ENCODE measurements around the gene AKAP6.
A peak's percentile ranks its signal among the peaks of the same experiment; 100 is the strongest.

Gene AKAP6

DNA sequence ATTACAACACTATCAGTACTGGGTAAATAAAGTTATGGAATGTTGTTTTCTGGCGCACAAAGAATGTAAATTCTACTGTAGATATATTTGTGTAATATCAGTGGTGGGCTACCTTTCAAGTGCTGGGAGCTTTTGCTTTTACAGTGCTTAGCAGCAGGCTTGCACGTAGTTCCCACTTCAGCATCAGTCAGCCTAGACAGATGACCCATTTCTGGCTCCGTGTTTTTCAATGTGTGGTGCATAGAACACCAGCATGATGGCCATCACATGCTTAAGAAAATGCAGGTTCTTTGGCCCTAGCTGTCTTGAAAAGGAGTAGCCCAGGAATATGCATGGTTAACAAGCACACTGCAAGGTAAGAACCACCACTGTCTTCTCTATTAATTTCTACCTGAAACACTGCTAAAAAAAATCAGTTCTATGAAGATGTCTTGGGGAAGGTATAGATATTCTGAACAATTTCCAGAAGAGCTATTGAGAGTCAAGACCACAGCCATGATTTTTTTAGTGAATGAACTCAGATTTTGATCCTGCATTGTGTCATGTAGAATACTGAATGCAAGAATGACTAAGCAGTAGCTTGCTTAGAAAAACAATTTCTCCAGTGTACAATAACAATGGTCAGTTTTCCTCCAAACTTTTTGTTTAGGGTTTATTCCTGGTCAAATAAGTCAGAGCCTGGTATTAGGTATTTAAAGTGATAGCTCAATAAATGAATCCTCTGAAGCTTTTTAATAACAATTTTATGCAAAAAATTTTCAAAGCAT is 195.7 kb downstream of the AKAP6 start:
- DNase-seq (ENCODE audit: low read depth in 2 of 3, low spot score in 1 of 3) = no peak

DNA sequence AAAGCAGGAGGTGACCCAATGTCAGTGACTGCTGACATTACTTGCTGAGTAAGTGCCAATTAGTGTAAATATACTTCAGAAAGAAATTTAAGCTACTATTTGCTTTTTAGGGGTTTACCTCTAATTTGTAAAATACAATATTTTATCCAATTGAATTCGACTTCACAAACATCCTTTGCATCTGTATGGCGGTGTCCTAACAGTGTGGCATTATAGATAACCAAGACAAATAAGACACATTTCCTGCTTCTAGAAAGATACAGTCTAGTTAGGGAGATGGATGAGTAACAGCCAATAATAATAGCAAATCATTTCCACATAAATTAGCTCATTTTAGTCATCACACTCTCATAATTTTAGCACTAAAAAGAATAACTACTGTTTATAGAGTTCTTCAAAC is 196.5 kb downstream of the AKAP6 start:
- no peak for DNase-seq (ENCODE audit: low read depth in 2 of 3, low spot score in 1 of 3)

DNA sequence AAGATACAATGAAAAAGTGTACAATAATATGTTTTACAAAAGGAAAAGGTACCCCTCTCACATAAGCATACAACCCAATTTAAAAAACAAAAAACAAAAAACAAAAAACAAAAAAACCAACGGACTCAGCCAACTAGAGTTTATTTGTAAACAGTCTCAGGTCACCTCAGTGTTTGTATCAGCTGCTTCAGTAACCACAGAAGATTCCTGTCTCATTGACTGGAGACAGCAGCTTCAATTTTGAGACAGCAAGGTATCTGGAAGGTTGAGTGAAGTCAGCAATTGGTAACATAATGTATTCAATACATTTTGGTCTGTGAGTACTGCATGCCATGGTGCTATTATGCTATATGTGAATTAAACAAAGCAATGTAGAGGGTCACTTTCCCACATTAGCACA is 201.7 kb downstream of the AKAP6 start:
- DNase-seq (ENCODE audit: low read depth in 2 of 3, low spot score in 1 of 3) = no peak

DNA sequence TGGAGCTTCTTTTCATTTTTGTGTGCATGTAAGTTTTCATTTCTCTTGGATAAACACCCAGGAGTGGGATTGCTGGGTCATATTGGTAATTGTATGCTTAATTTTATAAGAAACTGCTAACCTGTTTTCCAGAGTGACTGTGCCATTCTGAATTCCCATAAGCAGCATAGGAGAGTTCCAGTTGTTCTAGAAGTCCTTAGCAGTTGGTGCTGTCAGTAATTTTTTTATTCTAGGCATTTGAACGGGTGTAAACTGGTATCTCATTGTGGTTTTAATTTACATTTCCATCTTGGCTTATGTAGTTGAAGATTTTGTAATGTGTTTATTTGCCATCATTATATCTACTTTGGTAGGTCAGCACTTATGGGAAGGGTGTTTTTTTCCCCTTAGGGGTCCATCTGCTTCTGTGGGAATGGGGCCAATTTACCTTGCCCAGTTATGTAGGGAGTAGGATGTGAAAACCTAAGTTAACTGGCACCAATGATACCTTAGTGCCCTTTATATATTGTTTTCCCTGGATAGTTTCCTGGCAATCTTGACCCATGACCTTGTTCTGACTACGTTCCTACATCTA is 202.9 kb downstream of the AKAP6 start:
- no peak for DNase-seq (ENCODE audit: low read depth in 2 of 3, low spot score in 1 of 3)

DNA sequence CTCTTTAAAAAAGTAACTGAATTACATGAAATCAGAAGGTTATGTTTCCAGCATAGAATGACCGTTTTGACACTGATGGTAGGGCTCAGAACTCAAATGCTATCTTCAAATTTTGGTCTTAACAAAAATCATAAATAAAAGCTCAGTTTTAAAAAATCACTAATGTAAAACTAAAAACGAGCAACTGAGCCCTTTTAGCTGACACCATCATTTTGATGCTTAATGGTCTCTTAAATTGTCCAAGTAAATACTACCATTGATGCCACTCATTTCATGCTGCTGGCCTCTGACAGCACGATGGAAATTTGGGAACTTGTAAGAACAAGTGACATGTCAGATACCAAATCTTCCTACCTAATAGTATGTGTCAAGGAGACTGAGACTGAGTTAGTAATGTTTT is 205.0 kb downstream of the AKAP6 start:
- DNase-seq (ENCODE audit: low read depth in 2 of 3, low spot score in 1 of 3) = no peak

DNA sequence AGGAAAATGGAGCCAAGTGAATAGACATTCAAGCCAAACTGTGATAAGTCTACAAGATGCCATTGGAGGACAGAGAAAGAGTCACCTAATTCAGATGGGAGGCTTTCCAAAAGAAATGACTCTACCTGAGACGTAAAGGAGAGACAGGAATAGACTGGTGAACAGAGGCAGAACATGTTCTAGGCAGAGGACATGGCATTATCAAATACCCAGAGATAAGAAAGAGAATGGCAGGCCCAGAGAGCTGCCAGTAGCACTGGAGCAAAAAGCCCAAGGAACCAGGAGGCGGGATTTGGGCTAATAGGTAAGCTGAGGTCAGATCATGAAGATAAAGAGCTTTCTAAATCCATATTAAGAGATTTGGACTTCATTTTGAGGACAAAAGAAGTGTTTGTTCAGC is 207.1 kb downstream of the AKAP6 start:
- DNase-seq (ENCODE audit: low read depth in 2 of 3, low spot score in 1 of 3) = no peak

DNA sequence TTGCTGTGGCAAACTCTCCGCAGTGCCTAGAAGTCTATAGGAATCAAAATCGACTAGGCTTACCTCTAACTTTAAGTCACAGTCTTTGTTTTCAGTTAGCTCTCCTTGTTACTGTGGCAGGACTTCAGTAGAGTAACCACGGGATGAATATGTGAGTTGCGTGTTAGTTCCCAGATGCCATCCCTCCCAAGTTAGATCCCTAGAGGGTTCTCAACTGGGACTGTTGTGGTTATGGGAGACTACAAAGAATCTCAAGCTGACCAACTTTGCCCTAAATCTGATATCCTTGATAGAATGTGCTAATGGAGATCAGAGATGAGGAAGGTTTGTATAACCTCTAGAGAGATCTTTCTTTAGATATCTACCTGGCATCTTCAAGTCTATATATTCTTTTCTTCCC is 208.1 kb downstream of the AKAP6 start:
- DNase-seq (ENCODE audit: low read depth in 2 of 3, low spot score in 1 of 3) = no peak

DNA sequence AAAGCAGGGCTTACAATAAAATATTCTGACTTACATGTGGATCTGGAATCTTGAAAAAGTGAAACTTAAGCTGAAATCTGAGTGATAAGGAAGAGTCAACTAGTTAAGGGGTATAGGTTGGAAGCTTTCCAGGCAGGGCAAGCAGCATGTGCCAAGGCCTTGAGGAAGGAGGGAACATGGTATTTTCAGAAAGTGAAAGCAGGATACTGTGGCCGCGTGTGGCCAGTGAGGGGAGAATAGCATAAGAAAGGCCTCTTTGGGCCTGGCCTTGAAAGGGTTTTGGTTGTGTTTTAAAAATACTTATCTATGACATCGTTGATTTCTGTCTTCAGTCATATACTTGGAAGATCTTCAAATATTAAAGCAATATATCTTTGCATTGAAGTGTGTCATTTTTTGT is 213.4 kb downstream of the AKAP6 start:
- DNase-seq (ENCODE audit: low read depth in 2 of 3, low spot score in 1 of 3) = no peak

DNA sequence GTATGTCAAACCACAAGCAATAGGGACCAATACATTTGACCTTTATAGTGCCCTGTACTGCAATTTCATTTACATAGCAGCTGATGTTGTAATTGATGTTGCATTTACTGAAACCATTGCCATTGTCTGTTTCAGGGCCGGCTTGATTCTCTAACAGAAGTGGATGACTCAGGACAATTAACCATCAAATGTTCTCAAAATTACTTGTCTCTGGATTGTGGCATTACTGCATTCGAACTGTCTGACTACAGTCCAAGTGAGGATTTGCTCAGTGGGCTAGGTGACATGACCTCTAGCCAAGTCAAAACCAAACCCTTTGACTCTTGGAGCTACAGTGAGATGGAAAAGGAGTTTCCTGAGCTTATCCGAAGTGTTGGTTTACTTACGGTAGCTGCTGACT is 216.0 kb downstream of the AKAP6 start:
- DNase-seq (ENCODE audit: low read depth in 2 of 3, low spot score in 1 of 3) = no peak

DNA sequence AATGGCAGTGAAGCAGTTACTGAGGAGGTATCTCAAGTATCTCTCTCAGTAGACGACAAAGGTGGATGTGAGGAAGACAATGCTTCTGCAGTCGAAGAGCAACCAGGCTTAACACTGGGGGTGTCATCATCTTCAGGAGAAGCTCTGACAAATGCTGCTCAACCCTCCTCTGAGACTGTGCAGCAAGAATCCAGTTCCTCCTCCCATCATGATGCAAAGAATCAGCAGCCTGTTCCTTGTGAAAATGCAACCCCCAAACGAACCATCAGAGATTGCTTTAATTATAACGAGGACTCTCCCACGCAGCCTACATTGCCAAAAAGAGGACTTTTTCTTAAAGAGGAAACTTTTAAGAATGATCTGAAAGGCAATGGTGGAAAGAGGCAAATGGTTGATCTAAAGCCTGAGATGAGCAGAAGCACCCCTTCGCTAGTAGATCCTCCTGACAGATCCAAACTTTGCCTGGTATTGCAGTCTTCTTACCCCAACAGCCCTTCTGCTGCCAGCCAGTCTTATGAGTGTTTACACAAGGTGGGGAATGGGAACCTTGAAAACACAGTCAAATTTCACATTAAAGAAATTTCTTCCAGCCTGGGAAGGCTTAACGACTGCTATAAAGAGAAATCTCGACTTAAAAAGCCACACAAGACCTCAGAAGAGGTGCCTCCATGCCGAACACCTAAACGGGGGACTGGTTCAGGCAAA is 216.6 kb downstream of the AKAP6 start:
- DNase-seq (ENCODE audit: low read depth in 2 of 3, low spot score in 1 of 3) = no peak

DNA sequence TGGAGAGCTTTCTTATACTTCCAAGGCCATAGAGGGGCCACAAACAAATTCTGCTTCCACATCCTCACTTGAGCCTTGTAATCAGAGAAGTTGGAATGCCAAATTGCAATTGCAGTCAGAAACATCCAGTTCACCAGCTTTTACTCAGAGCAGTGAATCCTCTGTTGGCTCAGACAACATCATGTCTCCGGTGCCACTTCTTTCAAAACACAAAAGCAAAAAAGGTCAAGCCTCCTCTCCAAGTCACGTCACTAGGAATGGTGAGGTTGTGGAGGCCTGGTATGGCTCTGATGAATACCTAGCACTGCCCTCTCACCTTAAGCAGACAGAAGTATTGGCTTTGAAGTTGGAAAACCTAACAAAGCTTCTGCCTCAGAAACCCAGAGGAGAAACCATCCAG is 217.1 kb downstream of the AKAP6 start:
- no peak for DNase-seq (ENCODE audit: low read depth in 2 of 3, low spot score in 1 of 3)

DNA sequence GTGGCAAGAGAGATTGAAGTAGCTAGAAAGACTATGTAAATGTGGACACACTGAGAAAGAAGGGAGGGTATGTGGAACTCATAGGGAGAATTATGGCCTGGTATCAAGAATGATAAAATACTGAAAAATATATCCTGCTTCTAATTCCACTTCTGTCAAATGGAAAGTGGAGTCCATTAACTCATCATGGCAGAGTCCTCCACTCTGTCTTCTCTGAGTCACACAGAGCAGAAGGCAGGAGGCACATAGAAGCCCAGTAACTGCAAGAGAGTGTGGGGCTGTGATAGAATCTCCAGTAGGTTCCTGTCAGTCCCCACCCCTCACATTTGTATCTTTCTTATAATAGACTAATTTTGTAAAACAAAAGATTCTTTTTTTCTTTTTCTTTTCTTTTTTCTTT is 223.7 kb downstream of the AKAP6 start:
- DNase-seq (ENCODE audit: low read depth in 2 of 3, low spot score in 1 of 3) = no peak

DNA sequence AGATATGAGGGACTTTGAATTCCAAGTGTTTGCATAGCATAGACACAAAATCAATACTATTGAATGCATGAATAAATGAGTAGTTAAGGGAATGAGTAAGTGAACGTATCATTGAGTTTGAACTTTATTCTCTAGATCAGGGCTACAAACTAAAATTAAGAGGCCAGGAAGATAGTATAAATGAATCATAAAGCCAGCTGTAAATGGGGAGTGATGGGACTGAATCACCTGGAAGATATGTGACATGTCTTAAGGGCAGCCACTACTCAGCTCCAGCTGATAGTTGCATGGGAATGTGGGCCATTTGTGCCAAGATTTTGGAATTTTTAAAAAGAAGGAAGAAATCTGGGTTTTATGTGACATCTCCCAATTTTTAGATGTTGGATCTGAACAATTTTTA is 229.9 kb downstream of the AKAP6 start:
- no peak for DNase-seq (ENCODE audit: low read depth in 2 of 3, low spot score in 1 of 3)

DNA sequence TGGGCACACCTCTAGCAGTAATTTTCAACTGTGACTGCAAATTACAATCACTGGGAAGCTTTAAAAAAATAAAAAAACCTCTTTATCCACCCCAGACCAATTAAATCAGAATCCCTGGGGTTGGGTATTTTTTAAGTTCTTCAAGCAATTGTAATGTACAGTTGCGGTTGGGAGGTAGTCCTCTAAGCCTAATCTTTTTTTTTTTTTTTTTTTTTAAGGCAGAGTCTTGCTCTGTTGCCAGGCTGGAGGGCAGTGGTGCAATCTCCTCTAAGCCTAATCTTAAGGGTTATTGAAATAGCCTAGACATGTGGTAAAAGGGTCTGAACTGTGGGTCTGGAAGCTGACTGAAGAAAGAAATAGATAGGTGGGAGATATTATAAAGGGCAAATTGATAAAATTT is 230.5 kb downstream of the AKAP6 start:
- no peak for DNase-seq (ENCODE audit: low read depth in 2 of 3, low spot score in 1 of 3)

DNA sequence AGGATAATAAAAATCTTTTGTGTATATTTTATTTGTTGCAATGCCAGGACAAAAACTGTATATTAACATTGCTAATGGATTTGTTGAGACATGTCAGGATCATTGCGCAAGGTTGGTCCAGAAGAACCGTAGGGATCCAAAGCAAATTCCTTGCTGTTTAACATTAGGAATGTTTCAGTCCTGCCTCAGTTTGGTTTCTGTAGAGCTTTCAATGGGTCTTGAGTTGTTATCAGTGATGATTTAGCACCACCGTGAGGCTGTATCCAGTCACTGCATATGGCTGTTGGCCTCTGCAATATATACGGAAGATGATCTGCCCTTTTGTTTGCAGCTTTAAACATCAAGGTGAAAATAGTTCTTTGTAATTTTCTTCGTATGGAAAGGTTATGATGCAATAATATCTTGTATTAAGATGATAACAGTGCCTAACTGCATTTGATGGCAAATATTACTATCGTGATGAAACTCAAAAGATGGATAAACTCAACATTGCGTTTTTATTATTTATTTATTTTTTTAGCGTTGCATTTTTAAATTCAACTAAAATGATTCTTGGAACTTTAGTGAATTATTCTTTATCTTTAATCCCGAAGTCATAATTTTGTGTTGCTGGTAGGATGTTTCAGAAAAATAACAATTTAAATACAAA is 231.2 kb downstream of the AKAP6 start:
- DNase-seq (ENCODE audit: low read depth in 2 of 3, low spot score in 1 of 3) = peak; percentile 2 to 25 (median 3)

DNA sequence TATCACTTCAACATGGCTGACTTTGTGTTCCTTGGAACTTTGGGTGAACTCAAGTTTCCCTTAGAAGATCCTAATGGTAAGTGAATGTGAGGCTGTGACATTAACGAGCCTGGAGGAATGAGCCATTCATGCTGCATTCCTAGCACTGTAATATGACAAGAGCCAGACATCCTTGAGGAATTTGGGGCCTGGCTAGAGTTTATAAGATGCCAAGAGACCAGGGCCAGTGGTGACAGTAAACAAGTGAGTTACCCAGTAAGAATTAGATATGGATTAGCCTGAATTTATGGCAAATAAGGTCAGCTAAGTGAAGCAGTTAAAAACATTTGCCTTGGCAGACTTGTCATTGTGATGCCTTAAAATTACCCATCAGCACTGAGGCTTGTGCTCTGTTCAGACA is 232.4 kb downstream of the AKAP6 start:
- no peak for DNase-seq (ENCODE audit: low read depth in 2 of 3, low spot score in 1 of 3)

DNA sequence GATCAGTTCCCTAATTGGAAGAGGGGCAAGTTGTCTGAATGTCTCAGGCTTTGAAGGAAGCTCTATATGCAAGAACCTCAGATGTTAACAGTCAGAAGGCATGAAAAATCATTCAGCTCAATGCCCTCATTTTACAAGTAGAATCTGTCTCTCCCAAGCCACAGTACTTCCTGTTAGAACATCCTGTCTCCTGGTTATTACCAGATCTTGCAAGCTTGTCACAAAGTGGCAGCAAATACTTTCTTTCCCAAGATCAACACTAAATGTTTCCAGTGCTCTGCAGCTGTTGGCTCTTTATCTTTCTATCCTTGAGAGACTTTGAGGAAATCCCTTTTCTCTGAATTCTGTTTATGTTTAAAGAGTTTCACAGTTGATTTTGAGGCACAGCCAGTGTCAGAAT is 235.5 kb downstream of the AKAP6 start:
- DNase-seq (ENCODE audit: low read depth in 2 of 3, low spot score in 1 of 3) = no peak

DNA sequence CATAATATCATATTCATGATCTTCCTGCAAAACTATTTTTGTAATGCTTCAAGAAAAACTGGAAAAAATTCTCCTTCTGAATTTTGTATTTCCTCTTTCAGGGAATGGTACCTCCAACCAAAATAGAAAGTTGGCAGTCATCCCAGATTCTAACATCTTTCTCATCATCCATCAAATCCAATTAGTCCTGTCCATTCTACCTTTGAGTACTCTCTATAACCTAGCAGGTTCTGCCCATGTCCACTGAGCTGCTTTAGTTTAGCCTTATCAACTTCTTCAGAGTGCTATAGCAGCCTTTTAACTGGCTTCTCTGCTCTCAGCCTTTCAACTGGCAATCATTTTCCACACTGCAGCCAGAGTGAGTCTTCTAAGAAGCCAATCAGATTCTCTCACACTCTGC is 236.2 kb downstream of the AKAP6 start:
- DNase-seq (ENCODE audit: low read depth in 2 of 3, low spot score in 1 of 3) = no peak

DNA sequence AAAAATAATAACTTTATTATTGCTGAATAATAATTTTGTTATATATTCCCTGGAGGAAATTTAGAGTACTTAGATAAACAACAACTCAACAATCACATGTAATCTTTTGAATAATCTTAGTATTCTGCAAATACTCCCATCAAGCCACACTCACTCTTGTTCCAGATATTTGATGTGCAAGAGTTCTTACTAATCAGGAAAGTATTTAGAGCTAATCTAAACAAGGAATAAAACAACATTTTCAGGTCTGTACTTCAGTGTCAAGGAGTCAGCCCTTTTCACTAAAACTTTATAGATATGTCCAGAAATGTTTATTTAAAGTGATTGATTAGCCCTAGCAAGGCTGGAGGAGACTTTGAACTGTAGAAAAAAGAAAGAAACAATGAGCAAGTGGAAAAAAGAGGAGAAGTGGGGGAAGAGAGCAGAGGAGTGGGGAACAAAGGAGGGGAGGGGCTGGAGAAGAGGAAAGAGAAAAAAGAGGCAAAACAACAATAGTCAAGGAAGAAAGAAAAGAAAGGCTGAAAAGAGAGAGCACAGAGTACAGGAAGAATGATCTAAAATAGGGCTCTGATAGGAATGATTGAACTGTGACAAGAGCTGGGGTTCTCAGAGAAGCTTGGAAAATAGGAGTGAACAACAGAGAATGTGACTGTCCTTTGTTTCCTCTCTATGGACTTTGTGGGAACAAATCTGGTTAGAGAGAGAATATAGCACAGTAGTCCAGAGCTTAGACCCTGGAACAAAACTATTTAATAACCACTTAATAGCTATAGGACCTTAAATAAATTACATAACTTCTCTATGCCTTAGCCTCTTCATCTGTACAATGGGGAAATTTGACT is 238.7 kb downstream of the AKAP6 start:
- no peak for DNase-seq (ENCODE audit: low read depth in 2 of 3, low spot score in 1 of 3)

DNA sequence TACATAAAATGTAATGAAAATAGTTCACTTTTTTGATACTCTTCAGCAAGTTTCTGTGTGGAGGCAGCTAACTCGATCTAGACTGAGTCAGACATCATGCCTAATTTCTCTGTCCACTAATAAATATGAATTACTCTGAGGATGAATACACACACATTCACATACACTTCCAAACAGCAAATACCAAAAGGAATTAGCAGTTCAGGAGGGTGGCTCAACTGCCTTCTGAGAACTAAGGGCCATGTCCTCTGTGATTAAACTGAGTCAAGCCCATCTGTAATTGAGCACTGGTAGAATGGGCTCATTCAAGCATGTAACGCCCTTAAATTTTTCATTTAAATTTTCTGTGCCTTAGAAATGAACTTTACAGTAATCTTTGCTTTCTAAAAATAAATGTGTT is 242.5 kb downstream of the AKAP6 start:
- DNase-seq (ENCODE audit: low read depth in 2 of 3, low spot score in 1 of 3) = no peak

All from stimulated activated CD4-positive, alpha-beta T cell treated with anti-CD3 and anti-CD28 coated beads, Interleukin-12 subunit alpha, Interleukin-12 subunit beta, amount 100 ng/mL, for 48 hours (primary cell).